NCI-H82 treated with DMSO at 0.1 percent for 48 hours (cell line): ENCODE data around the gene STK40.

Source experiments
- DNase-seq: peaks from one replicate; lab custom pipeline; 2025; ENCODE audit not compliant: unreplicated experiment; lab: John Stamatoyannopoulos, UW

The STK40 gene, protein sequence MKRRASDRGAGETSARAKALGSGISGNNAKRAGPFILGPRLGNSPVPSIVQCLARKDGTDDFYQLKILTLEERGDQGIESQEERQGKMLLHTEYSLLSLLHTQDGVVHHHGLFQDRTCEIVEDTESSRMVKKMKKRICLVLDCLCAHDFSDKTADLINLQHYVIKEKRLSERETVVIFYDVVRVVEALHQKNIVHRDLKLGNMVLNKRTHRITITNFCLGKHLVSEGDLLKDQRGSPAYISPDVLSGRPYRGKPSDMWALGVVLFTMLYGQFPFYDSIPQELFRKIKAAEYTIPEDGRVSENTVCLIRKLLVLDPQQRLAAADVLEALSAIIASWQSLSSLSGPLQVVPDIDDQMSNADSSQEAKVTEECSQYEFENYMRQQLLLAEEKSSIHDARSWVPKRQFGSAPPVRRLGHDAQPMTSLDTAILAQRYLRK

DNA sequence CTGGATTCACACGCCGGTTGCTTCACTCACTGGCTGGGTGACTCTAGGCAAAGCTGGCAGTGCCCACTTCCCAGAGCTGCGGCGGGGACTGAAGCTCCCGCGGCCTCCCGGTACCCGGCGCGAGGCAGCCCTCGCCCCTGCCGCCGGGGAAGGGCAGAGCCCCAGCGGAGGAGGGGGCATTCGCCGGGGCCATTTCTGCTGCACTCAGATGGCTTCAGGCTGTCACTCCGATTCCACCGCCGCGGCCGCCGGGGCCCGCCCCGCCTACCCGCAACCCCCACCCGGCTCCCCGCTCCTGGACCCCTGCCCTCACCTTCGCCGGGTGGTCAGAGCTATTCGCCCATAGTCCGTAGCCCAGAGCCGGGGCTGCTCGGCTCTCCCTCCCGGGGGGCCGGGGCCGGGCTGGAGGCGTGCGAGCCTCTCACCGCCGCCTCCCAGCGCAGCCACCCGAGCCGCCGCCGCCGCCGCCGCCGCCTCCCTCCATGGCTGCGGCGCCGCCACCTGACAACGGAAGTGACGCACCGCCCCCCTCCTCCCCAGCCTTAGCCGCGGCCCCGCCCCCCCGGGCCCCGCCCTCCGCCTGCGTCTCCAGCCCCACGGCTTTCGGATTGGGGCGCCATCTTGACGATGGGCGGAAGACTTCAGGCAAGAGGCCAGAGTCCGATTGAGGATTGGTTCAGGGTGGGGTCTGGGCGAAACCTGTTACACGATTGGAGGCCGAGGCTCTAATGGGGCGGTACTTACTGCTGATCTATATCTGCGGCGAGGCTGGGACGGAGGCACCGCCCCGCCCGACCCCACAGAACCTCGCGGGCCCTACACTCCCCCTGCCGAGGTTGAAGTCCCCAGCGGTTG lies at the start of gene STK40:
Gene STK40 (minus strand): TSS at position 515 of the 855 bp plus-strand sequence. CDS start 24,592 bp downstream, outside the sequence.
- DNase-seq = peak; percentile 99

DNA sequence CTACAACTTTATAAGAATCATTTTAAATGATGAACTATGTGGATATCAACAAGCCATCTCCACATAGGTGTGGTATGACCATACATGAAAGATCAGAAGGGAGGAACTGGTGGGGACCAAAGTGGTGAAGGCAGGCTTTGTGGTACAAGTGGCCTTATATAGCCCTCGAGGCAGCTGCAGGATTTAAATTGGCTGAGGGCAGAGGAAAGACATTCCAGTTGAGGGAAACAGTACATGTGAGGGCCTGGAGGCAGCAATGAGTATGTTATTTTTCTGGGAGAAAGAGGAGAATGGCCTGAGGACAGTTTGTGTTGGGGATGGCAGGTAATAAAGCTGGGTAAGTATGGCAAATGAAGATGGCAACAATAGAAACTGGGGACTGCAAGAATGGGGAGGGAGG lies 47.4 kb upstream of the STK40 start:
- DNase-seq = no peak

DNA sequence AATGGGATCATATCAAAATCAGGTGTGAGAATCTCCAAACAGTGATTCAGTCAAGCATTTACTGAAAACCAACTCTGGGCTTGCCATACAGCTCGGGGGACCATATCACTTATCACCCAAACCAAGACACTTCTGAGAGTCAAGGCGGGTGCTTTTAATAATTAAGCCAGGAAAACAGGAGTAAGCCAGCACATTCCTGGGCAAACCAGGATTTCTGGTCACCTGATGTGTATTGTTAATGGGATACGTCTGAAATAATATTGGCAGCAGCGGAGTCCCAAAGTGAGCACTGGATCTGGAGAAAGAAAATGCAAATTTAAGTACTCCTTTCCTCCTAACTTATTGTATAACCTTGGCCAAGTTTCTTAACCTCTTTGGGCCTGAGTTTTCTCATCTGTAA lies 46.9 kb upstream of the STK40 start:
- DNase-seq = no peak

DNA sequence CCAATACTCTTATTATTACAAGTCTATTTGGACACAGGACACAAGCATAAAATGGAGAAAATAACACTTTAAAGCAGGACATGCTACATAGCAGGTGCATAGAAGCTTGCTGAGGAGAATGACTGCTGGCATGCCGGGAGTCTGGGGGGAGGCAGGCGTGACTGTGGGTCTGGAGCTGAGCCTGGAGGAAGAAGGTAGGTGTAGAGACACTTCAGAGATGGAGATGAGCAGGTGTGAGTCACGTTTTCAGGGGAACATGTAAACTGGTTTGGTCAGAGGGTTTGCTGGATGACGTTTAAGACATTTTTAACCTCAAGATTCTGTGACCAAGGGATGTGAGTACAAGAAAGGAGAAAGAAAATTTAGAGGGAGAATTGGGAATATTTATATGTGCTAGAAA lies 40.1 kb upstream of the STK40 start:
- no peak for DNase-seq

DNA sequence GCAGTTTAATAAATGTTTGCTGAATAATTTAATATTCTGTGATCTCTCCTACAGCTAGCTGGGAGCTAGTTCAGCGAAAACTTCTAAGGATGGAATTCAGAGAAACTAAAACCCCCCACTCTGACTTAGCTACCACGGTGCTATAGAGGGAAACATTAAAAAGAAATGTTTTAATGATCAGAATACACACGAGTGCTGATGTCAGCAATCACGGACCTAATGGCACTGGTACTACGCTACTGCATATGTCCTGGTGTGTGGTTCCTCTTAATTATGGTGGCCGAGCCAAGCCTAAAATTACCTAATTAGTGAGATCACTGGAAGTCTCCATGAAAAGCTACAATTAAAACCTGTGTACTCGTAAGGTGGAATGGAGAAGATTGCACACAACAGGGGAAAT lies 35.9 kb upstream of the STK40 start:
- no peak for DNase-seq

DNA sequence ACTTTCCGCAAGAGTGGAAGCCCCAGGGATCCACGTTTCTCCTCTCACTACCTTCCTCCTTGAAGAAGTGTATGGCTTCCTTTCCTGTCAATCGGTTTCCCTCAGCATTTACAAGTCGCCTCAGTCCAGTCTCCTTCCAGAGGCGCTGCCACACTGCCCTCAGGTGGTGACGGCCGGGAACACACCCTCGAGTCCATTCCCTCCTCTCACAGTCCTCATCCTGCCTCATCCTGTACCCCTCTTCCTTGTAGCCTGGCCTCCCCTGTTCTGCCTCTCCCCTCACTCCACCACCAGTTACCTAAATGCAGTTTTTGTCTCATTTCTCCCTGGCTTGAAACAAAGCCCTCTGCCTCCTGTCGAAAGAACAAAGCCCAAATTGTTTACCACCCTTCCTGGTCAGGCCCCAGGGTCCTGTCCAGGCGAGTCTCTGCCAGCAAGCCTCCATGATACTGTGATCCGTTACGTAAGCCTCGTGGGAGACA lies 35.2 kb upstream of the STK40 start:
- DNase-seq = peak; percentile 69

DNA sequence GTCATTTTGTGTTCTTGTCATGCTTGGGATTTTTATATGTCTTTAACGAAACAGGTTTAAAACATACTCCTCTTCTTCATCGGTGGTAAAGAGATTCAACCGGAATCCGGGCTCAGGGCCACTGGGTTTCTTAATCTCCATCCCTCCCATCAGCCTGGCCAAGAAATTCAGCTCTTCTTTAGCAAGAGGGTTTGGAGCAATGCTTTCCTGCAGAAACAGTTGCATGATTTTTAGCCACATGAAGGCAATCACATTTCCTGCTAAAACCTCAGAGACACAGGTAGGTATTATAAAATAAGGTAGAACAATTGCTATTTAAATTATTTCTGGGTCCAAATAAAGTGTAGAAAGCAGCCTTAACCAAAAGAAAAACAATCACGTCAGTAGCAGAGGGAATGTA lies 34.7 kb upstream of the STK40 start:
- no peak for DNase-seq

DNA sequence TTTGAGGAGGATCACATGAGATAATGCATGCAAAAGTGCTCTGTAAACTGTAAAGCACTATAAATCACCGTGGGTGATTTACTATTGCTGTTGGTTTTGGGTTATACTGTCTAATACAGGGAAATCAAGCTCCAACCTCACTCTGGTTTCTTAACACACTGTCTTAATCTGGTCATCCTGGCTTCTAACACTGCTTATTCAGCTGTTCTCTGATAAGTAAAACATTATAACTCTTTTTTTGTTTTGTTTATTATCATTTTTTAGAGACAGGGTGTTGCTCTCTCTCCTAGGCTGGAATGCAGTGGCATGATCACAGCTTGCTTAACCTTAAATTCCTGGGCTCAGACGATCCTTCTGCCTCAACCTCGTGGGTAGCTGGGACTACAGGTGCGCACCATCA lies 33.8 kb upstream of the STK40 start:
- no peak for DNase-seq

DNA sequence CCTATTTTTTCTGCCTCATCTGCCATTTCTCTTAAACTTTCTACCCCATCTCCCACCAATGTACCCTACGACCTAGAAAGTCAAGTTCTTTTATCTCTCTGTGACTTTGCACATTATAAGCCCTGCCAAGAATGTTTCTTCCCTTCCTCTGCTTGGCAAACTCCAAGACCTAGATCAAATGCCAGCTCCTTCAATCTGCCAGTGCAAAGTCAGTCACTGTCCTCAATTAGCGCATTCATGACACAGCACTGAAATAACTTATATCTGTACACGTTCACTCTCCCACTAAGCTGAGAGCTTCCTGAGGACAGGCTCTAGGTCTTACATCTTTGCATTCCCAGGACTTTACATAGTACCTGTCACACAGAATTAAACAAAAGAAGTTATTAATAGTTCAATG lies 33.4 kb upstream of the STK40 start:
- DNase-seq = no peak

DNA sequence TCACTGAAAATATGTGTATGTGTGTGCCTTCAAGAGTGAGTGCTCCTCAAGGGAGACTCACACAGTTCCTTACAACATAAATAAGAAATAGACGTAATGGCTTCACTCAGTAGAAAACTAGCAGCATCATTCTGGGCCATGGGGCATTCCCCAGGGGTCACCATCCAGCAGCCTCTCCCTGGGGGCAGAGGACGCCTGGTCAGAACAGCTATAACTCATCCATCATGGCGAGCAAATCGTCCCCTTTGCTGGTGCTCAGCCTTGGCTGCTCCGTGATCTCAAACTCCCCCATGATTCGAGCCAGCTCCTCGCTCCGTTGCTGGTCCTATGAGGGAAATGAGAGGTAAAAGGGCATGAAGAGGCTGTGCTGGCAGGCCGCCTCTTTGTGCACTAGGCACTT lies 32.2 kb upstream of the STK40 start:
- no peak for DNase-seq

DNA sequence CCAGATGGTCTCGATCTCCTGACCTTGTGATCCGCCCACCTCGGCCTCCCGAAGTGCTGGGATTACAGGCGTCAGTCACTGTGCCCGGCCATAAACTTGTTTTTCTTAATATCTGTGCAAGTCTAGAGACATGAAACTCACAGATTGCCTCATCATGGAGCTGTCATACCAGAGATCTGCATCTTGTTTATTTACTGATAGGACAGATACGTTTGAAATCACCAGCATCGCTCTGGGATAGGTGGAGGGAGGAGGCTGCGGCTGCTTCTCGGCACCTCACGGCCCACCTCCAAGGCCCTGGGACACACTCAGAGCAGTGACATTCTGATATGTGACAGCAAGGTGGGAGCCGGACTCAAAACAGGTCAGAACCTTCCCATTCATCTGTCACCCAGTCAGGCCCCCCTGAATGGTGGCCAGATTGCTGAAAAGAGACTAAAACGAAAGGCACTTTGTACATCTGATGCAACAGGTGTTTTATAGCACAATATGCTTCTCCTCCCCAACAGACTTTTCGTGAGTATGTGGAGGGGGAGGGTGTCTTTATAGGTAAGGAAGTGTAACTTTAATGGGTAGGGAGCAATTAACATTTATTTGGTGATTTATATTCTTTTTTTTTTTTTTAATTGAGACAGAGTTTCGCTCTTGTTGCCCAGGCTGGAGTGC lies 30.1 kb upstream of the STK40 start:
- DNase-seq = no peak

DNA sequence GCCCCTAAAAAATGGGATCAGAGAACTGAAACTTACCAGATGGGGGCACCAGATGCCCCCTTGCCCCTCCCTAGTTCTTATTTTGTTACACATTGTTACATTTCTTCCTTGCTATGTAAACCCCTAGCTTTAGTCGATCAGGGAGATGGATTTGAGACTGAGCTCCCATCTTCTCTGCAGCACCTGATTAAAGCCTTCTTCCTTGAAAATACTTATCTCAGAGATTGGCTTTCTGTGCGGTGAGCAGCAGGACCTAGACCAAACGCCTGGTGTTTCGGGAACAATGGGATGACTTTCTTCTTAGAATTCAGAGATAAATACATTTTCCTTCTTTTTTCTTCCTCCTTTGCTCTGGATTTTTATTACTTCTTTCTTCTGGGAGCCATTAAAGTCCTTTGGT lies 28.7 kb upstream of the STK40 start:
- DNase-seq = no peak

DNA sequence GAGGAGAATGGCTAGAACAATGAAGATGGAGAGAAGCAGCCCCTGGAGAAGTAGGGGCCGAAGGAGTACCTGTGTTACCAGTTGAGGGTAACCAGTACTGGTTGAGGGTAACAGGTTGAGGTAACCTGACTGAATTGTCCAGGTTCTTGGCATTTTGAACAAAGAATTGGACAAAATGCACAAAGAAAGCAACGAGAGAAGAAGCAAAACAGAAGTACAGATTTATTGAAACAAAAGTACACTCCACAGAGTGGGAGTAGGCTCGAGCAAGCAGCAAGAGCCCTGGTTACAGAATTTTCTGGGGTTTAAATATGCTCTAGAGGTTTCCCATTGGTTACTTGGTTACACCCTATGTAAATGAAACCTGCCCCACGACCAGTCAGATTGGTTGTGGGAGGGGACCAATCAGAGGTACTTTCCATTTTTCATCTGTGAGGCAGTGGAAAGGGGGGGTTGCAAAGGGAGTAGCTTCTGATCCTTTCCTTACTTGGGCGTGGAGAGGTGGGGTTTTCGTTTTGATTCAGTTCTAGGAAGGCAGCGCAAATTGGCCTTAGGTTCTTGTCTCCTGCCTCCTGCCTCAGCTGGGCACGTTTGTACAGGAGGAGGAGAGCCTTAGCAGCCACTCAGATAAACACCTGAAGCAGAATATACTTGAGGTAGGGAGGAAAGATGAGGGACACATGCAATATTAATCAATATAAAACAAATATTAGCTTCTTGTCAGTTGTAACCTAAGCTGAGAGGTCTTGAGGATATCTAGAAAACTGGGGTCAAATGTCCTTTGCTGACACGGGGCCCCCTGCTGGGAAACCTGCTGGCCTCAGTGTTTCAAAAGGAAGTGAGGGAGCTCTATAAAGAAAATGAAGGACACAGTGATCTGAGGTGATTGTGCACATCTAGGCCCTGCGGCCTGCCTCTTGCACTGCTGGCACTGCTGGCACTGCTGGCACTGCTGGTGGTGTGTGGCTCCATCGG lies 26.2 kb upstream of the STK40 start:
- no peak for DNase-seq

DNA sequence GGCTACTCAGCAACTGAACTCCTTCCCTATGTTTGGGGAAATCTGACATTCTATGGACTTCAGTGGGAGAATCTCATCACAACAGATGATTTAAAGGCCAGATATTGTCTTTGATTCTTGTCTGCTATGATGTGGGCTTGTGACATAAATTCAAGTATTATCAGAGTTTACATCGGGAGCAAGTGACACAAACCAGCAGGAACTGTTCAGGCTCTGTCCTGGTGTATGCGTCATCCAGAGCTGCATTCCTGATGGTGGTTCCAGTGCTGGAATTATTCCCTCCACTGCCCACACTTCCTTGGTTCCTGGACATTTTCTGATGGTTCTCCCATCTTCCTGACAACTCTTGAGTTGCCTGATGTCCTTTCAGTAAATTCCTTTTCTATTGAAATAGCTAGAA lies 22.8 kb upstream of the STK40 start:
- no peak for DNase-seq

DNA sequence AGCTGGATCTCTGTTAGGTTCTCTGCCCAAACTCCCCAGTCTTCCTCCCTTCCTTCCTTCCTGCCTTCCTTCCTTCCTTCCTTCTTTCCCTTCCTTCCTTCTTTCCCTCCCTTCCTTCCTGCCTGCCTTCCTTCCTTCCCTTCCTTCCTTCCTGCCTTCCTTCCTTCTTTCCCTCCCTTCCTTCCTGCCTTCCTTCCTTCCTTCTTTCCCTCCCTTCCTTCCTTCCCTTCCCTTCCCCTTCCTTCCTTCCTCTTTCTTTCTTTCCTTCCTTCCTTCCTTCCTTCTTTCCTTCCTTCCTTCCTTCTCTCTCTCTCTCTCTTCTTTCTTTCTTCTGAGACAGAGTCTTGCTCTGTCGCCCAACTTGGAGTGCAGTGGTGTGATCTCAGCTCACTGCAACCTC lies 20.7 kb upstream of the STK40 start:
- DNase-seq = no peak

DNA sequence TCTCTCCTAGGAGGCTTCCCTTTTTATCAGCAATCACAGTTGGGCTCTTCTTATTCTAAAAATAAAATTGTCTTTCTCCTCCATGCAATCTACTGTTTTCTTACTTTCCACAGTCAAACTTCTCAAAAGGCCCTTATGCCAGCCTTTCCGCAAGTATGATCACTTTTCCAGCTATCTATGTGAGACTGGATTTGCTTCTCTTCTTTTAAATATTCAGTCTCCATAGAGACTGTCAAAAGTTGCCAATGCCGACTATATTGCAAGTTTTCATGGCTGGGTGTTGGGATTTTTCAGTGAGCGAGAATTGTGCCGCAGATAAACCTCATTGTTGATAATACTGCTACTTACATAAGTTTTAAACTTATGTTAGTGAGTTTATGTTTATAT lies 16.8 kb upstream of the STK40 start:
- DNase-seq = no peak

DNA sequence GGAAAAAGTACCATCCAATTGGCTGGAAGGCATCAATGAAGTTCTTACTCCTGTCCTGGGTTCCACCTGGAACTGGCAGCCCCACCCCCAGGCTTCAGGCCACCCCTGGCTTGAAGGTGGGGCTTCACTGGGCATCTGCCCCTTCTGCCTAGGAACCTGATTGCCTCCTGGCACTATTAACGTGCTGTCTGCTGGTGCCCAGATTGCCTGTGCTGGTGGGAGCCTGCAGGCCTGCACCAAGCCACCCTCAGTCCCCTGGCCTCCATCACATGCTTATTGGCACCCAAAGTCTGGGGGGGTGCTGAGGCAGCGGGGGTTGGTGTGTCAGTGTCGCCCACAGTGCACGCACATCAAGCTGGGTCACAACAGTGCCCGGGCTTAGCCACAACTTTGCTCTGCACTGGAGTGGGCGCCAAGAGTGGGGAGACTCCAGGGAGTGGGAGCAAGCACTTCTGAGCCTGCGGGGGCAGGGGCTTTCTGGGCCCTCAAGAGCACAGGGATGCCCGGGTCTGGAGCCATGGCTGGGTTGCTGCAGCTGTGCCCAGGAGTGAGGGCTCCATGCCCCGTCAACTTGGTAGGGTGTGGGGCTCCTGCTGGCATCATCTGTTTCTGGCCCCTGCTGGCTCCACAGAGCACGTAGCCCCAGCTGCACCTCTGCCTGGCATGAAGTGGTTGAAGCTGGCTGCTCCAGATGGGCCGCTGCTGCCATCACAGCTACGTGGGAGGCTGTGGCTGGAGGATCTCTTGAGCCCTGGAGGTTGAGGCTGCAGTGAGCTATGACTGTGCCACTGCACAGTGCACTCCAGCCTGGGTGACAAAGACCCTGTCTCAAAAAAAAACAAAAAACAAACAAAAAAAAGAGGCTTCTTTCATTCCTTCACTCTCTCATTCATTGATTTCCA lies 16.1 kb upstream of the STK40 start:
- no peak for DNase-seq

DNA sequence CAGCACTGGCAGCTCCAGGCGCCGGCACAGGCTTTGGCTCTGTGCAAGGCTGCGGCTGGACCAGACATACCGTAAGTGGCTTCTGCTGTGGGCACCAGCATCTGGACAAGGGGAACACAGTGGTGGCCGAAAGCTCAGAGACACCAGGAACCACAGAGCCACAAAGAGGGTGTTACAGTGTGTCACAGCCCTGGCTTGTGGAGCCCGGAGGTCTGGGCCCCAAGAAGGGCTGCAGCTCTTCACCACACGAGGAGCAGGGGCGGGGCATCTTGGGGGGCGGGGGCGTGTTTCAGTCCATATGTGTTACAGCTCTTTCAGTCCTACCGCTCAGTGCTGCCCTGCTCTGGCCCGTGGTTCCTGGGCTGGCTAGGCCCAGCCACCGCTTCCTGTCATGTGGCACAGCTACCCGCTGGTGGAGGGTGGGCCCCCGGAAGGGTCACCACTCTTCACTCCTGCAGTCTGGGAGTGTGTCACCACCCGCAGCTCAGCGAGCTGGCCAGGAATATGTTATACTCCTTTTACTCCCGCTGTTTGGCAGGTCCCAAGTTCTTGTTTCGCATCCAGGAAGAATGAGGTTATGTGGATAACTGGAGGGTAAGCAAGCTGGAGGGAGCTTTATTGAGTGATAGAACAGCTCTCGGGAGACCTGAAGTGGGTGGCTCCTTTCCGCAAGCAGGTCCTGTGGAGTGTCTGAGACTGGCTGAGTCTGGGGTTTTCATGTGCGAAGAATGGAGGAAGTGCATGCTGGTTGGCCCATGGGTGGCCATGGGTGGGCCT lies 15.3 kb upstream of the STK40 start:
- DNase-seq = no peak

DNA sequence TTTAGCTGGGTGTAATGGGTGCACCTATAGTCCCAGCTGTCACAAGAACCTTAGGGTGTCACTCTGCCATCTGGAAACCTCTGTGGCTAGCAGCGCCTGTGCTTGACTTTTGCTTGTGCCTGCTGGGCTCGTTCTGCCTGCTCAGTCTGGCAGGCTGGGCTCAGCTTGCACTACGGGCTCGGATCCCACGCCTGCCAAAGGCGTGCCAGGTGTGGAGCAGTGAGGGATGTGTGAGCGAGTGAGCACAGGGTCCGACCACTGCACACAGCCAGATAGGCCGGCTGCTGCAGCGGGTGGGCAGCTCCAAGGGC lies 14.7 kb upstream of the STK40 start:
- DNase-seq = no peak
